Effector CD8-positive, alpha-beta T cell (primary cell): ENCODE results near the gene FKBP7.
"Not testable (repeated sequence)": the region's sequence is repeated elsewhere in the genome, so short reads cannot be mapped to it uniquely, and the experiment has no call there.

Experiments
- DNase-seq: peaks from one replicate; lab custom pipeline; 2025; lab: John Stamatoyannopoulos, UW
- total RNA-seq, 4 experiments: gene quantifications; one replicate each; lab custom pipeline; 2026; lab: John Stamatoyannopoulos, UW

FKBP7 gene, protein sequence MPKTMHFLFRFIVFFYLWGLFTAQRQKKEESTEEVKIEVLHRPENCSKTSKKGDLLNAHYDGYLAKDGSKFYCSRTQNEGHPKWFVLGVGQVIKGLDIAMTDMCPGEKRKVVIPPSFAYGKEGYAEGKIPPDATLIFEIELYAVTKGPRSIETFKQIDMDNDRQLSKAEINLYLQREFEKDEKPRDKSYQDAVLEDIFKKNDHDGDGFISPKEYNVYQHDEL
- total RNA-seq: 0.85 to 2.4 (median 1.2) reads per million in 4 experiments

DNA sequence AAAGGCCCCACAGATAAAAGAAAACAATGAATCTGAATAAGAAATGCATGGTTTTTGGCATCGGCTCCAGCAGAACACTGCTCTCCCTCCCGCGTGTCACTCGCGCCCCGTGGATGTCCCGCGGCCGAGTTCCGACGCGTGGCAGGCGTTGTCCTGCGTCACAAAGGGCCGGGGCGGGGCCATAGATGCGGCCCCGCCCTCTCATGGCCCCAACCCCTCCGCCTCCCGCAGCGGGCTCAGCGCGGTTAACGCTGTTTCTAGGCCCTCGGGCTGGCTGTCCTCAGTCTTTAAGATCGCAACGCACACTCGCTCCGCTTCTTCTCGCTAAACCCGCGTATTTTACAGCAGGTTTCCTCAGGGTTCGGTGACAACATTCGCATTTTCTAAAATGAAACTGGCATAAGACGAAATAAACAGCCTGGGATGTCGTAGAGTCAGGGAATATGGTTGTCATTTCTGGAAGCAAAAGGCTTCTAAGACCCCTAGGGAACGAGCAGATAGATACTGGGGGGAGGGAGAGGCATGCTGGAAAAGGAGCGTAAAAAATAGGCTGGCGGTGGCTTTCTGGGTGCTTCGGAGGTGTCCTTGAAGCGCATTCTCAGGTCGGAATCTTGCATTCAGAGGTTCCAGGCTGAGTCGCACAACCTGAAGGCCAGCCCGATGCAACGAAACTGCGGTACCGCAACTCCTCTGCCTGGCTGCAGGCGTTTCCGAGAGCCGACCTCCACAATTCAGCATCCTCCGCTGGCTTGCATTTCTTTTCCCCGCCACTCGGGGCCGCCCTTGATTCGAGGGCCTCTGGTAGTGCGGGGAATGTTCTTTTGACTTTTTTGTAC, at the start of gene FKBP7:
TSS of gene FKBP7 (minus strand) at position 162 of the 836 bp plus-strand sequence. CDS start at position 61, 101 bp downstream.
- peak; percentile 83 for DNase-seq

DNA sequence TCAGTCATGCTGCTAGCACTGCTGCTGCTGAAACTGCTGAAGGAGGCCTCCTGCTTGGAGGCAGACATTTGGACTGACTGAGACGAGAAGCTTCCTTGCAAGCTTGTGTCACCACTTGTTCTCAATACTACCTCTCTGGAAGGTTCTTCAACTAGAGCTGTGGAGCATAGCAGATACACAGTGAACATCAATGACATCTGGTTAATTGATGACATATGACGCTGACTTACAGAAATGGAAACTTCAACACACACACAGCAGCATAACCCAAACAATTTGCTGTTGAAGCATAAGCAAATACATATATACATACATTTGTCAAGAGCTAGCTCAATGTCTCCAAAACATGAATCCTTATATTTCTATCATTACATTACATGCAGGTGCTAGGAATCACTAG, 49.2 kb upstream of the FKBP7 start:
- DNase-seq: no peak

DNA sequence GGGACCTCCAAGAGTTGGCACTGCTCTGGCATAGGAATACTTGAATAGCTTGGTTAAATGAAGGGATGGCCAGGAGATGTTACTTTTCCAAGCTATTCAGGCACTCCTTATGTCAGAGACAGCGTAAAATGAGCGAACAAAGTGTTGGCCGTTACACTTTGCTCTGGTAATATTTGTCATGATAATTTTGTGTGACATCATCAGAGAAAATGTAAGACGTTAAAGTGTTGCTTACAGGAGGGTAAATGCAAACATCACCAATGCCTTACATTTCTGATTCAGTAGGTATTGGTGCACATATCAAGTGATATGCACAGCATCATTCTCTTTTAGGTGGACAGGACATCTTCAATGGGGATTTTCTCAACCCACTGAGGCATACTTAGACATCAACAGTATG, 47.9 kb upstream of the FKBP7 start:
- no peak for DNase-seq

DNA sequence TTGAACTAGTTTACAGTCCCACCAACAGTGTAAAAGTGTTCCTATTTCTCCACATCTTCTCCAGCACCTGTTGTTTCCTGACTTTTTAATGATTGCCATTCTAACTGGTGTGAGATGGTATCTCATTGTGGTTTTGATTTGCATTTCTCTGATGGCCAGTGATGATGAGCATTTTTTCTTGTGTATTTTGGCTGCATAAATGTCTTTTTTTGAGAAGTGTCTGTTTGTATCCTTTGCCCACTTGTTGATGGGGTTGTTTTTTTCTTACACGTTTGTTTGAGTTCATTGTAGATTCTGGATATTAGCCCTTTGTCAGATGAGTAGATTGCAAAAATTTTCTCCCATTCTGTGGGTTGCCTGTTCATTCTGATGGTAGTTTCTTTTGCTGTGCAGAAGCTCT, 47.1 kb upstream of the FKBP7 start:
- not testable (repeated sequence) for DNase-seq

DNA sequence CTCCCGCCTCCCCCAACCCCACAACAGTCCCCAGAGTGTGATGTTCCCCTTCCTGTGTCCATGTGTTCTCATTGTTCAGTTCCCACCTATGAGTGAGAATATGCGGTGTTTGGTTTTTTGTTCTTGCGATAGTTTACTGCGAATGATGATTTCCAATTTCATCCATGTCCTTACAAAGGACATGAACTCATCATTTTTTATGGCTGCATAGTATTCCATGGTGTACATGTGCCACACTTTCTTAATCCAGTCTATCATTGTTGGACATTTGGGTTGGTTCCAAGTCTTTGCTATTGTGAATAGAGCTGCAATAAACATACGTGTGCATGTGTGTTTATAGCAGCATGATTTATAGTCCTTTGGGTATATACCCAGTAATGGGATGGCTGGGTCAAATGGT, 46.6 kb upstream of the FKBP7 start:
- not testable (repeated sequence) for DNase-seq

DNA sequence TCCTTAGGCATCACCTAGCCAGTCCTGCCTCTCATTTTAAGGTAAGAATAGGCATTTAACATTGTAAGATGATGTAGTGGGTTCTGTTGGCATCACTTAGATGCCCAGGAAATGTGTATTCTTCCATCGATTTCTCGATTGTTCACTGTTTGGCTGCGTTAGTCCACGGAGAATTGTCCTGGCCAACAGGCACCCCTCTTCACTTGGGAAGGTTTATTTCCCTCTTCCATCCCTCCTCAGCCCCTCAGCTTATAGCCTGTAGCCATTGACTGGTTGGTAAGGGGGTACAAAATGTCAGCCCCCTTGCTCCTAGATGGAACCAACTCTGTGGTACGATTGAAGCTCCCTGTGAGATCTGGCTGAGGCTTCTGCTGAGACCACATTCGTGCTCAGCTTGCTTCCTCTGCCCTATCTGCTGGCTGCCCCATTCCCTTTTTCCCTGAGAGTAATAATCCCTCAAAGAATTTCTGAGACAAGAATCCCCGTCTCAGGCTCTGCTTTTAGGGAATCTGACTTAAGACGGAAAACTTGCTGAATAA, 45.3 kb upstream of the FKBP7 start:
- DNase-seq: no peak

DNA sequence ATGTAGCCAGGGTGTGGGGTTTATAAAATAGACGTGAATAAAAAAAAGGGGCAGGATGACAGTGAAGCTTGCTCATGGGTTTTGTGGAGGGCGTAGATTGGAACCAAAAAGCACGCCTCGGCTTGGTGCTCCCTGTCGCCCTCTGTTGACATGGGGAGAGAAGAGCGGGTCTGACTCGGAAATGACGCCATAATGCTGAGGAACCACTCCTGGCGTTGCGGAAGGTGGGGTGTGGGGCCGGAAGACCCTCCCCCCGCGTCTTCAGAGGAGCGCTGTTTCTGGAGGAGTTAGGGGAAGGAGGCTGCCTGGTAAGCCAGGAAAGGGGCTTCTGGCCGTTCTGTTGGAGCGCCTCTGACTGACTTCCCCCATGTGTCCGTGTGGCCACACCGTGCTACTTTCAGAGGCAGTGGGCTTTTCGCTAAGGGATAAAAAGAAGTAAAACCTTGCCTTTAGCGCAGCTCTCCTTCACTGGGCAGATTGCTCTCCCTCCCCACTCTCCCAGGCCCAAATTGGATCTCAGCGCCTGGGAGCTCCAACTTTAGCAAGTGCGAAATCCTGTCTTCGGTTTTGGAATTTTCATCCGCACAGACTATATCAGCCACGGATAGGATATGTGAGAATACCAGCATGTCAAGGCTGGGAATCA, 44.7 kb upstream of the FKBP7 start:
- DNase-seq: peak; percentile 67

DNA sequence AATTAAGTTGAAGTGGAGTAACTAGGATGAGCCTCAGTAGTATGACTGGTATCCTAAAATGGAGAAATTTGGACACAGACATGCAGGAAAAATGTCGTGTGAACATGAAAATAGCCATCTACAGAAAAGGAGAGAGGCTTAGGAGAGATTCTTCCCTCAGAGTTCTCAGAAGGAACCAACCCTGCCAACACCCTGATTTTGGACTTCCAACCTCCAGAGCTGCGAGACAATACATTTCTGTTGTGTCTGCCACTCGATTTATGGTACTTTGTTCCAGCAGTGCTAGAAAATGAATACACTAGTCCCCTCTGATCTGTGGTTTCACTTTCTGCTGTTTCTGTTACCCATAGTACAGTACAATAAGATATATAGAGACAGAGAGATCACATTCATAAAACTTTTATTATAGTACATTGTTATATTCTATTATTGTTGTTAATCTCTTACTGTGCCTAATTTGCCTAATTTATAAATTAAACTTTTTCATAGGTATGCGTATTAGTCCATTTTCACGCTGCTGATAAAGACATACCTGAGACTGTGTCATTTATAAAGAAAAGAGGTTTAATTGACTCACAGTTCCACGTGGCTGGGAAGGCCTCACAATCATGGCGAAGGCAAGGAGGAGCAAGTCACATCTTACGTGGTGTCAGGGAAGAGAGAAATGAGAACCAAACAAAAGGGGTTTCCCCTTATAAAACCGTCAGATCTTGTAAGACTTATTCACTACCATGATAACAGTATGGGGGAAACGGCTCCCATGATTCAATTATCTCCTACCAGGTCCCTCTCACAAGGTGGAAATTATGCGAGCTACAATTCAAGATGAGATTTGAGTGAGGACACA, 43.1 kb upstream of the FKBP7 start:
- DNase-seq: no peak

DNA sequence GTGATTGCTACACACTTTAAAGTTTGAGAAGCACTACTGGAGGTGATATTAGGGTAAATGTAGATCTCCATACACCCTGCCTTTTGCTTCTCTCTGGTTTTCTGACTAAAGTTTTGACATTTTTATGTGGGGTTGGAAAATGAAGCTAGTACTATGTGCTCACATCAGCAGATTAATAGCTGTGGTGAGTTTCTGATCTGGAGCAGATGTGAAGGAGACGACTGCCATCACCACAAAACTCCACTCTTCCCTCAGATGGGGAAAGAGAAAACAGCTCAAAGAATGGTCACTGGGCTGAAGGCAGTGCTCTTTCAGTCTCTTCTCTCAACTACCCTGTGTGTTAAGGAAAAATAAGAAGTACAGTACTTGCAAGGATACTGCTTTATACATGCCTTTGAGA, 39.1 kb upstream of the FKBP7 start:
- DNase-seq: no peak

DNA sequence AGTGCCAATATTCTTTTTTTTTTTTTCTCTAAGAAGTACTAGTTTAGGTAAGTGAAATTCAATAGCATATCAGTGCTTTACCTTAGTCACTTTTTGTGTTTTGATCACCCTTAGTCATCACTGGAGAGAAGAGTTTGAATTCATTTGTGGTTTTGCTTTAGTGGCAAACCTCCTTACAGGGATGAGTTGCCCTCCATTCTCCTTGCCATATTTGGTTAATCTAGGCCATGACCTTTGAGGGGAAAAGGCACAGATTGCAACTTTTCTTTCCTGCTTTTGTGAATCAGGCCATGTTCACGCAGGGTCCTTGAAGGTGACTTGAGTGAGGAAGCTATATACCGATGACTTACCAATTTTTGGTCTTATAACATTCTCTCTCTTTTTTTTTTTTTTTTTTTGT, 36.3 kb upstream of the FKBP7 start:
- DNase-seq: no peak

DNA sequence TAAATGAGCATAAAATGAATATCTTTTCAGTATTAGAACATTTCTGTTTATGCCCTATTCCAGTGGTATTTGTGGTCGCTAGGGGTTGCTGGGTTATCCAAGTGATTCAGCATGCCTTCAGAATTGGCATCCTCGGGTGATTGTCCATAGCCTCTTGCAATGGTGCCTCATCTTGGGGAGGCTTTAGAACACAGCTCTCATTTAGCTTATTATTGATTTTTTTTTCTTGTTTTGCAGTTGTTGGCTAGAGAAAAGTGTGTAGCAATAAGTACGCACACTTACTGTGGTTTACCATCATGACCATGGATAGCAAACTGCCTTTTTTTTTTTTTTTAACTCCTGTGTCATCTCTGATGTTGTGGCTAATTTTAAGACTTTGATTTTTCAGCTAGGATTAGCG, 35.5 kb upstream of the FKBP7 start:
- DNase-seq: no peak

DNA sequence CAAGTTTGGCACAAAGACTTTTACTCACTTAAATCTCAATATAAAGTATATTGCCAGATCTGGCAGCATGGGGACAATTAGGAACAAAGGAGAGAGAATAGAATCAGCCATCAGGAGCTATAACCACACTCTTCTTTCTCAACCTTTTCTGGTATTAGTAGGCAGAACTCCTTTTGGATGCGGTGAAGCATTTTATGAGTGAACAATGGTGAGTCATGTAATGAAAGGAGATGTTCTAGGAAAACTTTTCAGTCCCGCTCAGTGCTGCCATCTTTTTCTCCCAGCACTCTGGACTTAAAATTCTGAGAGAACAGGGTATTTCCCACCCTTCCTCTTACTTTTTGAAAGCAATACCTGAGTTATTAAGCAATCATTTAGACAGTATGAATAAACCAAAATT, 34.1 kb upstream of the FKBP7 start:
- DNase-seq: no peak

DNA sequence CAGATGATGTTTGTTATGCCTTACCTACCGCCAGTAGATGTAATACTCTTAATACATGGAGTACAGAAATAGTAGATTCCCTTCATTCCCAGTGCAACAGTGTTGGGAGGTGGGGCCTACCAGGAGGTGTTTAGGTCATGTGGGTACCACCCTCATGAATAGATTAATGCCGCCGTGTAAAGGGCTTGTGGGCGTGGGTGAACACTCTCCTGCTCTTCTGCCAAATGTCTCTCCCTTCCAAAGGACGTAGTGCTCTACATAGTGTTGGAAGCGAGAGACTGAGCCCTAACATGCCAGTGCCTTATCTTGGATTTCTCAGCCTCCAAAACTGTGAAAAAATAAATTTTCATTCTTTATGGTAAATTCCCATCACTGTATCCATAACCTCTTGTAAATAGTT, 32.0 kb upstream of the FKBP7 start:
- no peak for DNase-seq

DNA sequence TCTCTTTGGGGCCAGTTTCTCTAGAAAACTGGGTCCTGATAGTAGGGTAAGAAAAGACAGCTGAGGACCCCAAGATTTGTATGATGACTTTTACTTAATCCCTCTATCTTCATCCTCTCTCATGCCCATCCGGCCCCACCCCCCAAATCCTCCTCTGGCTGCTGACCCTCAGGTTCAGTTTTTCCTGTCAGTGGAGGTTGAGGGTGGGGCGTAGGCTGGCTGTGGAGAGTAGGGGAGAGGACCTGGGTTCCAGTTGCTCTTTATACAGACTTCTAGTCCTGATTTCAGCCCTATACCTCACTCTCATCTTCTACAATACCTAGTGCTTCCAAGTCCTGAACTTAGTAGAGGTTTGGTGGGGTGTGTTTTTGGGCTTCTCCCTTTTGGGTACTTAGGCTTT, 30.2 kb upstream of the FKBP7 start:
- DNase-seq: no peak

DNA sequence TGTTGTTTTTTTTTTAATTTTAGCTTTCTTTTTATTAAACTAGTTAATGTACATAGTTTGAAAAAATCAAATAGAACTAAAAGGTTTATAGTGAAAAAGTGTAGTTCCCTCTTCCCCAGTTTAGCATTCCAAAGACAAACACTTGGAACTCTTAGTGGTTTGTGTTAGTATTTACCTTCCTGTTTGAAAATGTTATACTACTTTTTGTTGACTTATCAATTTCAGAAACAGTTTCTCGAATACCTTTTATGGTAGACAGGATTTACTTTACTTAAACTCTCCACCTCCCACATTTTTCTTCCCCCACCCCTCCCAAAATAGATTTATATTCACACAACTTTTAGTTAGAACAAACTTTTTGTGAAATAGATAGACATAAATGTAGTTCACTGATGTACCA, 28.5 kb upstream of the FKBP7 start:
- no peak for DNase-seq

DNA sequence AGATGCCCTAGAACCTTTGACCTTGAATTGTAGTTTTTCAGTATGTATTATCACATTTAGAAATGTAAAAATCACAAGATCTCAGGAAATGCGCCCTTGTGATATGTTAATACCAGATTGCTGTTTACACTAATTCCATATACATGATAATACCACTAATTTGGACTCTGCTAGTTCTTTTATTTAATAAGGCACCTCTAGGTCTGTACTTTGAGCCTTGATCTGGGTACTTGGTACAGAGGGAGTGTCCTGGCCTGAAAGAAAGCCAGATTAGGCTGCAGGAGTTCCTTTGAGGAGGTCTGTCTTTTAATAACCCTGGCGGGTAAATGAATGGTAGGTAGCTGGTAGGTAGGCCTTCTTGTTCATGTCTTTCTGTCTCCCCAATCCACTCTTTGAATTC, 28.1 kb upstream of the FKBP7 start:
- DNase-seq: no peak

DNA sequence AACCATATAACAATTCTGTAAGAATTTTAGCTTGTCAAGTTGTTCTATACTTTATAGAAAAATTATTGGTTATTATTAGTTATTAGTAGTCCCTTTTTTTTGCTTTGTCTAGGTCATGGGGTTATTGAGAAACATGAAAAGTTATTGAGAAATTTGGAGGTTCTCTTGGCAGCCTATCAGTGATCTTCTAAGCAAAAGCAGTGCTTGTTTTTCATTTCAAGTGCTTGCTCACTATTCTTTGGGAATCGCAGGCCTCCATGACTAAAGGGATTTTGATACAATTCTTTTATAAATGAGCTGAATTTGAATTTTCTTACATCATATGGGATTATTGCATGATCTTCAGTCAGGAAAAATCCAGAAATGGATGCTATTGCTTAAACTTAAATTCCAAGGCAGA, 27.7 kb upstream of the FKBP7 start:
- DNase-seq: no peak

DNA sequence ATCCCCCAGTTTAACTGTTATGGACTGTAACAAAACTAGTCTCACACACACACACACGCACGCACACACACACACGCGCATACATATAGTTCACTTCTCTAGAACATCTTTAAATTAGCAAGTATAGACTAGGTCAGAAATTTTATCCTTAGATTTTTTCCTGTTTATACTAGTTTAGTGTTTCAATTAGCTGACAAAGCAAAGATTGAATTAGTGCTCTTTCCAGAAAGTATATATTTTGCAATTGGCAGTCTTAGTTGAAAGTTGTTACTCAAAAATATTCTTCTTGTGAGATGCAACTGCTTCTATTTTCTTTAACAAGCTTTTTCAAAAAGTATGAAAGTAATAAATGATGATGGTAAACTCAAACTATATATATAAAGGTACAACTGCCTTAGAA, 24.4 kb upstream of the FKBP7 start:
- no peak for DNase-seq

DNA sequence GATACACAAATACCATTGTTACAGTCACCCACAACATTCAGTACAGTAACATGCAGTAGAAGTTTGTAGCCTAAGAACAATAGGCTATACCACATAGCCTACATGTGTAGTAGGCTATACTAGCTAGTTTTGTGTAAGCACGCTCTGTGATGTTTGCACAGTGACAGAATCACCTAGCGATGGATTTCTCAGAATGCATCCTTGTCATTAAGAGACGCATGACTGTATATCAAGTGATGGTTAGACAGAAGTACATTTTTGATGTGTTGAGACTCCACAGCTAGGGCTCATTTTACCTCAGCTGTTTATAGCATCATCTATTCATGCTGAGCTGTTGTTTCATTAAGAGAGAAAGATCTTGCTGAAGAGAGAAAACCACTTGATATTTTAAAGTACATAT, 21.2 kb upstream of the FKBP7 start:
- DNase-seq: no peak

DNA sequence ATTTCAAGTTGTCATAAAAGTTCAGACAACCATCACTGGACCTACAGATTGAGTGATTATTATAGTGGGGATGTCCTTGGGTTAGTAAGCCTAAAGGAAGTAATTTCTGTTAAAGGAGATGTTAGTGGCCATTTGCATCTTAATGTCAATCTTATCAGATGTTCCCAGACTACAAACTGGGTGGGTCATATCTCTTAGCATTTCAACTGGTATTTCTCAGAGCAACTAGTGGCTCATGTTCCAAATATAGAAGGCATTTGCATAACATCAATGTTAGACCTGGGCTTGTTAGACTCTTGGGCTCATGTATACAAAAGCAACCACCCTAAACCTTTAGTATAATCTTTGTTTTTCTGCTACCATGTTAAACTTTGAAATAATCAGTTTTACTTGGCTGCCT, 19.7 kb upstream of the FKBP7 start:
- DNase-seq: no peak

DNA sequence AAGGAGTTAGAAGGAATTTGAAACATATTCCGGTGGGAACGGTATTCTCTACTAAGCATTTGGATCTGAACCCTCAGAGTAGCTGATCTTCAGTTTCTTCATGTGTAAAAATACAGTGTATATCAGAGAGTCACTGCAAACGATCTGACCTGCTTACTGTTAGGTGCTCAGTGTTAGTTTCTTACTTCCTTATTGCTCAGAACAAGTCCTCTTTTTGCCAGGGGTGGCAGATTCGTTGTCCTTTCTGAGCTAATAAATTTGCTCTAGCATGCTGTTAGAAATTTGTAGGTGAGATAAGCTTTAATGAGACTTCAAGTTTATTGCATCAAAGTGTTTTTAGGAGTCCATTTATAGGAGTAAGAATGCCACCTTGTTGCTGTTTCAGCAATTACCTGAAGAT, 17.6 kb upstream of the FKBP7 start:
- no peak for DNase-seq

DNA sequence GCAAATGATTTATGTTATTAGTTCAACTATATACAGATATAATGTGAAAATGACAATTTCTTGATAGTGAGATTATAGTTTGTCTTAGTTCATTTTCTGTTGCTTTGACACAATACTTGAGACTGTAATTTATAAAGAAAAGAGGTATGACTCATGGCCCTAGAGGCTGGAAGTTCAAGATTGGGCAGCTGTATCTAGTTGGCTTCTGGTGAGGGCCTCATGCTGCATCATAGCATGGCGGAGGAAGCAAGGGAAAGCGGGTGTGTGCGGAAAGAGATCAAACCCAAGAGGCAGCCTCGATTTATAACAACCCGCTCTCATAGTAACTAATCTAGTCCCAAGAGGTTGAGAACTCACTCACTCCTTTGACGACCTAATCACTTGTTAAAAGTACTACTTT, 13.2 kb upstream of the FKBP7 start:
- DNase-seq: no peak
